ENCODE data around the gene TMEM91. TPM values are rescaled to one million over a fixed set of nuclear protein-coding genes. Genes with fewer than 3 reads are reported as not detected.

TMEM91 gene
- total and polyA plus RNA-seq, 2 experiments from 2014 or later = 9.3 to 10.6 TPM

- H4K20me1 ChIP-seq (replicated peaks; ENCODE audit: insufficient read depth) = no peaks in the 10 kb centered on the region
- H3K36me3 ChIP-seq (ENCODE audit: insufficient read depth) = no peaks in the 10 kb centered on the region
- H2AFZ ChIP-seq = no peak overlapping the region
- Mint-ChIP-seq H3K9me3 (no peaks in the 10 kb centered on the region), H3K4me1 (peaks cover 10% of the 10 kb centered on the region), H3K4me3 (no peak overlapping the region), H3K27ac (no peak overlapping the region; the same call in 1 of the 2 replicates), H3K36me3 (ENCODE audit: low read depth) (no peaks in the 10 kb centered on the region), H3K27me3 (ENCODE audit: insufficient read depth, low read depth, poor library complexity) (peaks cover 21% of the 10 kb centered on the region)
- H3K79me2 ChIP-seq (replicated peaks; ENCODE audit: insufficient read depth) = no peaks in the 10 kb centered on the region
- 0 out of 2 replicates have a peak, but pooled peaks cover 5% of the 10 kb centered on the region for H3F3A ChIP-seq (replicated peaks; ENCODE audit: low read depth)
- no peak overlapping the region for H3K4me3 ChIP-seq
- DNase-seq (ENCODE audit: low spot score) (no peak), ATAC-seq (no peak)
- H3K9me2 ChIP-seq (ENCODE audit: insufficient read depth) = no peaks in the 10 kb centered on the region
- peak overlapping the region; percentile 39; the same call in 1 of the 2 replicates for H3K27ac ChIP-seq (ENCODE audit: low read depth)
- peaks cover 5% of the 10 kb centered on the region; the same call in 1 of the 2 replicates for H3K4me1 ChIP-seq (ENCODE audit: insufficient read depth)
- no peak overlapping the region for H3K4me2 ChIP-seq
- no peak for TF ChIP-seq EZH2phosphoT487 (IDR thresholded peaks at IDR 0.05; ENCODE audit: unreplicated experiment)
- peaks cover 7% of the 10 kb centered on the region; the same call in 1 of the 2 replicates for H3K27me3 ChIP-seq (ENCODE audit: insufficient read depth)
Measured at GRCh38 chr19:41373993-41374392, 2.3 kb upstream of the TMEM91 start.

- Mint-ChIP-seq H3K4me3 (peak overlapping the region; percentile 79), H3K4me1 (peaks cover 10% of the 10 kb centered on the region), H3K27me3 (ENCODE audit: insufficient read depth, low read depth, poor library complexity) (peaks cover 17% of the 10 kb centered on the region), H3K9me3 (no peaks in the 10 kb centered on the region), H3K36me3 (ENCODE audit: low read depth) (no peaks in the 10 kb centered on the region), H3K27ac (no peak overlapping the region)
- DNase-seq (ENCODE audit: low spot score) (no peak), ATAC-seq (peak; percentile 18)
- H3K36me3 ChIP-seq (ENCODE audit: insufficient read depth) = no peaks in the 10 kb centered on the region
- H3K27ac ChIP-seq (ENCODE audit: low read depth) = no peak overlapping the region
- H2AFZ ChIP-seq = peak overlapping the region; percentile 92
- peaks cover 7% of the 10 kb centered on the region; the same call in 1 of the 2 replicates for H3K27me3 ChIP-seq (ENCODE audit: insufficient read depth)
- no peaks in the 10 kb centered on the region for H3K9me2 ChIP-seq (ENCODE audit: insufficient read depth)
- H3K4me2 ChIP-seq = peak overlapping the region; percentile 94
- no peaks in the 10 kb centered on the region for H3K79me2 ChIP-seq (replicated peaks; ENCODE audit: insufficient read depth)
- peak overlapping the region; percentile 86 for H3K4me3 ChIP-seq
- H4K20me1 ChIP-seq (replicated peaks; ENCODE audit: insufficient read depth) = no peaks in the 10 kb centered on the region; the same call in 1 of the 2 replicates
- H3K4me1 ChIP-seq (ENCODE audit: insufficient read depth) = peaks cover 5% of the 10 kb centered on the region; the same call in 1 of the 2 replicates
- 0 out of 2 replicates have a peak, but pooled peaks cover 5% of the 10 kb centered on the region for H3F3A ChIP-seq (replicated peaks; ENCODE audit: low read depth)
- TF ChIP-seq ZNF114 (CRISPR knock-in tag; IDR thresholded peaks at IDR 0.05) (no peak), ETS1 (IDR thresholded peaks at IDR 0.05) (no peak), REST (IDR thresholded peaks at IDR 0.05; ENCODE audit: unreplicated experiment) (no peak), EZH2 (IDR thresholded peaks at IDR 0.05; ENCODE audit: low read depth, unreplicated experiment) (no peak), NANOG (IDR thresholded peaks at IDR 0.05; ENCODE audit: borderline replicate concordance) (no peak), ZNF462 (CRISPR knock-in tag; IDR thresholded peaks at IDR 0.05) (no peak), POLR2AphosphoS5 (IDR thresholded peaks at IDR 0.05; ENCODE audit: low read depth) (no peak), EZH2phosphoT487 (IDR thresholded peaks at IDR 0.05; ENCODE audit: unreplicated experiment) (no peak), CTCF (conservative IDR thresholded peaks at IDR 0.05; ENCODE audit: low read depth in 2 of 2) (no peak)
Measured at GRCh38 chr19:41376998-41377365, 649 bp downstream of the TMEM91 start.

All from GM23338 (cell line).